HepG2 (cell line): Measurements from ENCODE around the gene KANK3. TPM values are rescaled to one million over a fixed set of nuclear protein-coding genes. Genes with fewer than 3 reads are reported as not detected.

ENCODE experiments used
- ATAC-seq: fragments of 200-7000 bp; cut with Tn5 transposase; 3 replicates; pipeline ENCODE4 v1.9.1; 2020; ENCODE audit warnings: mild to moderate bottlenecking, moderate library complexity
- BruUV-seq: library from RNA; stranded (reverse); fragments of 400-500 nt; replicated peaks from 2 replicates; lab custom pipeline; 2021; lab: Mats Ljungman, UMichigan
- CTCF ChIA-PET: fragments of 300-600 bp; formaldehyde crosslinking; extraction: SDS; loops from one replicate; lab custom pipeline; 2021; ENCODE audit warnings: low total read pairs, inconsistent platforms, low intra/inter-chr PET ratio; lab: Yijun Ruan, JAX
- POLR2A ChIA-PET: fragments of 350-600 bp; sonication (Branson Sonifier 250); formaldehyde crosslinking; loops from one replicate; lab custom pipeline; 2020; ENCODE audit warnings: antibody characterized with exemption, inconsistent platforms; lab: Yijun Ruan, JAX
- DNase-seq: peaks from one replicate; pipeline ENCODE4 v3.0.0-alpha.2; 2015; ENCODE audit warnings: low spot score
- FAIRE-seq: peaks from 3 replicates; lab custom pipeline; 2011; peaks lifted over from hg19 to GRCh38; lab: Jason Lieb, UNC
- H2AFZ ChIP-seq: one replicate; pipeline ENCODE4 v1.6.1; 2011; ENCODE audit warnings: low read length, inconsistent platforms
- H3K27ac ChIP-seq: fragments of 300-600 bp; 3 replicates; pipeline ENCODE4 v1.8.0; 2011; ENCODE audit warnings: mixed run types, mild to moderate bottlenecking, mixed read lengths, low read length, inconsistent platforms; ENCODE audit not compliant: insufficient read depth; ENCODE audit errors: extremely low read length
- H3K27me3 ChIP-seq, 2 experiments: fragments of 200-600 bp in 1 of 2; 2 replicates in 1 of 2; 3 replicates in 1 of 2; pipeline versions ENCODE4 v1.6.0 to v1.8.0; 2011; ENCODE audit warnings: low read length in 2 of 2, mild to moderate bottlenecking in 2 of 2, moderate library complexity in 2 of 2, inconsistent platforms in 1 of 2; ENCODE audit not compliant: insufficient read depth in 2 of 2, control insufficient read depth in 1 of 2
- H3K36me3 ChIP-seq, 2 experiments: fragments of 200-600 bp in 1 of 2; replicated peaks in 1 of 2; 2 replicates in 1 of 2; 3 replicates in 1 of 2; pipeline versions ENCODE4 v1.5.1 to v1.8.0; 2011; ENCODE audit warnings: low read length in 2 of 2, inconsistent platforms in 1 of 2; ENCODE audit not compliant: insufficient read depth in 2 of 2, control insufficient read depth in 1 of 2
- H3K4me1 ChIP-seq: 2 replicates; pipeline ENCODE4 v1.5.1; 2012; ENCODE audit warnings: low read length, inconsistent platforms; ENCODE audit not compliant: insufficient read depth
- H3K4me2 ChIP-seq: 2 replicates; pipeline ENCODE4 v1.6.0; 2011; ENCODE audit warnings: low read depth, low read length, inconsistent platforms
- H3K4me3 ChIP-seq, 3 experiments: fragments of 200-600 bp in 1 of 3; sonication (generic), shearing (Covaris generic) in 1 of 3; replicated peaks in 1 of 3; 2 replicates each; pipeline ENCODE4 v1.5.1; 2011 to 2016; ENCODE audit warnings: low read length in 3 of 3, inconsistent platforms in 2 of 3, low read depth in 2 of 3, mild to moderate bottlenecking in 2 of 3, control low read depth in 1 of 3, mixed read lengths in 1 of 3; ENCODE audit not compliant: insufficient read depth in 1 of 3
- H3K79me2 ChIP-seq: one replicate; pipeline ENCODE4 v1.6.1; 2011; ENCODE audit warnings: low read length, inconsistent platforms; ENCODE audit not compliant: insufficient read depth
- H3K9ac ChIP-seq: 2 replicates; pipeline ENCODE4 v1.6.0; 2011; ENCODE audit warnings: mild to moderate bottlenecking, low read depth, low read length, inconsistent platforms; ENCODE audit not compliant: insufficient read depth
- H3K9me3 ChIP-seq: 2 replicates; pipeline ENCODE4 v1.5.1; 2012; ENCODE audit warnings: mild to moderate bottlenecking, low read length
- H4K20me1 ChIP-seq: 2 replicates; pipeline ENCODE4 v1.6.0; 2011; ENCODE audit warnings: inconsistent platforms, mild to moderate bottlenecking, low read length, moderate library complexity; ENCODE audit not compliant: insufficient read depth
- ELF1 ChIP-seq: sonication (generic); formaldehyde crosslinking; IDR thresholded peaks from 2 replicates; pipeline ENCODE4 v1.4.0; 2020; ENCODE audit warnings: missing genetic modification reagents
- JUN ChIP-seq: sonication (generic); formaldehyde crosslinking; IDR thresholded peaks from 2 replicates; pipeline ENCODE4 v1.4.0; 2020; ENCODE audit warnings: mild to moderate bottlenecking, missing genetic modification reagents
- NR2F6 ChIP-seq, 2 experiments: IDR thresholded peaks; 2 replicates each; pipeline ENCODE4 v1.6.1; 2016; ENCODE audit warnings: antibody characterized with exemption in 1 of 2, mild to moderate bottlenecking in 1 of 2
- PAXIP1 ChIP-seq: sonication (generic); formaldehyde crosslinking; conservative IDR thresholded peaks from 2 replicates; pipeline ENCODE4 v1.4.0; 2020; ENCODE audit warnings: mild to moderate bottlenecking, missing genetic modification reagents, moderate library complexity
- PCBP2 ChIP-seq: fragments of 200-400 bp; formaldehyde crosslinking; optimal IDR thresholded peaks from 2 replicates; pipeline ENCODE3; 2018; ENCODE audit warnings: low read length, low read depth; ENCODE audit not compliant: poor library complexity, severe bottlenecking
- ZNF570 ChIP-seq: sonication (generic); formaldehyde crosslinking; IDR thresholded peaks from 2 replicates; pipeline ENCODE4 v1.4.0; 2020; ENCODE audit warnings: mild to moderate bottlenecking, missing genetic modification reagents, borderline replicate concordance
- WGBS: methylation state at CpG from one replicate; pipeline ENCODE4 v1.1.6; 2017; ENCODE audit warnings: low lambda C conversion rate; 5-methylcytosine and 5-hydroxymethylcytosine counted together
- in situ Hi-C: cut with HindIII; loops from 2 replicates; pipeline ENCODE4 v1.10.0; 2017; ENCODE audit warnings: low pct_unique_long_range_greater_than_20kb; ENCODE audit not compliant: extremely low pct_ligation_motif_present
- intact Hi-C: fragments of 100-400 bp; cut with micrococcal nuclease; formaldehyde crosslinking; loops from one replicate; pipeline ENCODE4 v1.10.0; 2022; ENCODE audit not compliant: unreplicated experiment
- polyA plus RNA-seq, 8 experiments: library from polyadenylated mRNA; depleted of rRNA in 3 of 8; stranded (reverse) in 7 of 8; unstranded in 1 of 8; fragments of >200 nt; fragmentation: Illumina TruSeq in 4 of 8; extraction: Trizol in 4 of 8; gene quantifications; 2 replicates each; pipeline versions ENCODE4 v1.2.1 to v1.2.3, GENCODE V29; 2011 to 2016; ENCODE audit warnings: low read depth in 4 of 8, missing spikeins in 1 of 8, mixed read lengths in 1 of 8; ENCODE audit not compliant: insufficient read depth in 1 of 8
- total RNA-seq, 5 experiments: library from RNA; depleted of rRNA; stranded (reverse); fragments of >200 nt; fragmentation: Illumina TruSeq; extraction: Trizol; gene quantifications; 2 replicates each; pipeline ENCODE4 v1.2.3, GENCODE V29; 2016; ENCODE audit warnings: low read depth in 1 of 5
- TF ChIP-seq, protein P1 (sequence below): sonication (generic); formaldehyde crosslinking; IDR thresholded peaks from 2 replicates; pipeline ENCODE4 v1.4.0; 2020; ENCODE audit warnings: missing genetic modification reagents
- TF ChIP-seq, protein P2 (sequence below): sonication (generic); formaldehyde crosslinking; IDR thresholded peaks from 2 replicates; pipeline ENCODE4 v1.8.0; 2022; ENCODE audit warnings: missing genetic modification reagents, mild to moderate bottlenecking, borderline replicate concordance

The KANK3 gene
- total and polyA plus RNA-seq, 2 of the 13 experiments (the other 11 are each of a cell fraction or from before 2014, with no cell fraction given) = 0.15 to 0.20 TPM

DNA sequence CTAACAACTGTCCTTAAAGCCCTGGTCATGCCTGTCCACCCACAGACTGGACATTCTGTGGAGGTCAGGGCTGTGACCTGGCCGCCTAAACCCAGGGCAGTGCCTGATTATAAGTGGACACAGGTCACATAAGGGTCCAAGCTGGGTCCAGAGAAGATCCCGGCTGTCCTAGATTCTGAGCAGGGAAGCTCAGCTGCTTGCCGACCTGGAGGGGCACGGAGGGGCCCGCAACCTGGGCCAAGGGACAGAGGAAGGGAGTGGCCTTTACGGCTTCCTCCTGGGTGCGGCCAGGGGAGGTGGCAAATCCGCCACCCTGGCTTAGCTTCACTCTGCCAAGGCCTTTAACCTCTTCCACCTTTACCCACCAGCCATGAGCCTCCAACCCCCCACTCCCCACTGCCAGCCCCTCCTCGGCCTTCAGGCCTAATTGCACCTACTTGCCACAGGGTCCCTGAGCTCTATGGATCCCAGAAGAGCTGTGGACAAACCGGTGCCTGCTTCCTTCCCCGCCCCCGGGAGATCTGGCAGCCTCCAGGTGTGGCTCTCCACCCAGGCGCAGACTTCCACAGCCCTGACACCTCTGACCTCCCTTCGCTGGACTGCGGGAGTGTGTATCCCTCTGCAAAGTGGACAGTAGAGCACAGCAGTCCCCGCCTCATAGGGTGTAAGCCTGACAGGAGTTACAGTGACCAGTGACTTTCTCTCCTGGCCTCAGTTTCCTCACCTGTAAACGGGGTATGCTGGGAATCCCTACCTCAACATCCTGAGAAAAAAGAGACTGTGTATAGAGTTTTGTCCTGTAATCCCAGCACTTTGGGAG is 36.6 kb downstream of the KANK3 start (continued):
- TF ChIP-seq, protein P1, sequence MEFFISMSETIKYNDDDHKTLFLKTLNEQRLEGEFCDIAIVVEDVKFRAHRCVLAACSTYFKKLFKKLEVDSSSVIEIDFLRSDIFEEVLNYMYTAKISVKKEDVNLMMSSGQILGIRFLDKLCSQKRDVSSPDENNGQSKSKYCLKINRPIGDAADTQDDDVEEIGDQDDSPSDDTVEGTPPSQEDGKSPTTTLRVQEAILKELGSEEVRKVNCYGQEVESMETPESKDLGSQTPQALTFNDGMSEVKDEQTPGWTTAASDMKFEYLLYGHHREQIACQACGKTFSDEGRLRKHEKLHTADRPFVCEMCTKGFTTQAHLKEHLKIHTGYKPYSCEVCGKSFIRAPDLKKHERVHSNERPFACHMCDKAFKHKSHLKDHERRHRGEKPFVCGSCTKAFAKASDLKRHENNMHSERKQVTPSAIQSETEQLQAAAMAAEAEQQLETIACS (CRISPR knock-in tag) = peak; percentile 12; the same call in 1 of the 2 replicates
- TF ChIP-seq NR2F6 (IDR thresholded peaks at IDR 0.05) = peak; percentile 25; the same call in 1 of the 2 replicates
- no peak for TF ChIP-seq NR2F6 (CRISPR knock-in tag; IDR thresholded peaks at IDR 0.05)
- TF ChIP-seq, protein P2, sequence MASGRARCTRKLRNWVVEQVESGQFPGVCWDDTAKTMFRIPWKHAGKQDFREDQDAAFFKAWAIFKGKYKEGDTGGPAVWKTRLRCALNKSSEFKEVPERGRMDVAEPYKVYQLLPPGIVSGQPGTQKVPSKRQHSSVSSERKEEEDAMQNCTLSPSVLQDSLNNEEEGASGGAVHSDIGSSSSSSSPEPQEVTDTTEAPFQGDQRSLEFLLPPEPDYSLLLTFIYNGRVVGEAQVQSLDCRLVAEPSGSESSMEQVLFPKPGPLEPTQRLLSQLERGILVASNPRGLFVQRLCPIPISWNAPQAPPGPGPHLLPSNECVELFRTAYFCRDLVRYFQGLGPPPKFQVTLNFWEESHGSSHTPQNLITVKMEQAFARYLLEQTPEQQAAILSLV (CRISPR knock-in tag) = no peak
- TF ChIP-seq, all 625 proteins: peak for 8

GRCh38 chr19:8305798-8306197 is 37.3 kb downstream of the KANK3 start:
- H3K4me3 ChIP-seq = no peak overlapping the region
- TF ChIP-seq PCBP2 (no peak), ZNF570 (CRISPR knock-in tag) (no peak), JUN (CRISPR knock-in tag) (no peak), PAXIP1 (CRISPR knock-in tag) (no peak), ELF1 (CRISPR knock-in tag) (no peak)
- BruUV-seq = no TSS peak
- H3K79me2 ChIP-seq = peaks cover 17% of the 10 kb centered on the region
- H3K9ac ChIP-seq = no peak overlapping the region
- peaks cover 39% of the 10 kb centered on the region for H3K4me1 ChIP-seq
- H3K9me3 ChIP-seq = no peaks in the 10 kb centered on the region
- intact Hi-C loops = no loop called here
- ChIA-PET CTCF (no interaction called here), POLR2A (interaction anchor here (5.8 kb wide), 1 partner anchor 14 kb away, joined by 39 read pairs; the partner anchor contains the start of genes NDUFA7 and RPS28)
- in situ Hi-C loops = loop anchor here (5.0 kb wide), 1 partner anchor 43 kb away; no protein-coding TSS in a partner anchor
- H3K27me3 ChIP-seq = no peaks in the 10 kb centered on the region
- peak overlapping the region; percentile 20 for H3K27ac ChIP-seq
- no peak for FAIRE-seq
- no peak overlapping the region for H2AFZ ChIP-seq
- no peak for ATAC-seq
- 100% methylated on average over 2 of the region's 4 CpGs for WGBS
- H3K36me3 ChIP-seq = peaks cover 14 to 25% of the 10 kb centered on the region in 2 experiments; a peak in 4 of 5 replicates
- no peak for DNase-seq
- H4K20me1 ChIP-seq = no peaks in the 10 kb centered on the region
- H3K4me2 ChIP-seq = peak overlapping the region; percentile 98; the same call in 1 of the 2 replicates
